HG03196 (cell line): ENCODE results near the gene SLN.

Experiments
- ATAC-seq: cut with Tn5 transposase; IDR thresholded peaks from one replicate; pipeline ENCODE4 v1.9.1; 2021; ENCODE audit not compliant: unreplicated experiment

The SLN gene

DNA sequence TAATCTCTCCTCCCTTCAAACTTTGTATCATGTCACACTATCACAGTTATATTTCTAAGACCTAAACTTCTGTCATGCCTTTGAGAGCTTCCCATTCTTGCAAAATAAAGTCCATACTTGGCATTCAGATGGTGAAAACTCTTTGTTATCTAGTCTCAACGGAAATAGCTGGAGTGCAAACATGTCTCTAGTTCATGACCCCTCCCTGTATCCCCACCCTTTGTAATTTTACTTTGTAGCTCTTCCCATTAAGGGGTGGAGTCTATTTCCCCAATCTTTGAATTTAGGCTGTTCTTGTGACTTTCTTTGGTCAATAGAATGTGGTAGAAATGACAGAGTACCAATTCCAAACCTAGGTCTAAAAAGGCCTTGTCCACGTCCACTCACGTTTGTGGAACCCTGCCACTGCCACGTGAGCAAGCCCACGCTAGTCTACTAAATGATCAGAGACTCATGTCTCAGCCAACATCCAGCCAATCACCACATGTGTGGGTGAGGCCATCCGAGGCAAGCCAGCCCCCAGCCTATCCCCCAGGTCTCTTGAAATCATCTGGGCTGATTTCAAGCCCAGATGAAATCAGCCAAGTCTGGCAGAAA is 23.4 kb downstream of the SLN start:
- no peak for ATAC-seq

DNA sequence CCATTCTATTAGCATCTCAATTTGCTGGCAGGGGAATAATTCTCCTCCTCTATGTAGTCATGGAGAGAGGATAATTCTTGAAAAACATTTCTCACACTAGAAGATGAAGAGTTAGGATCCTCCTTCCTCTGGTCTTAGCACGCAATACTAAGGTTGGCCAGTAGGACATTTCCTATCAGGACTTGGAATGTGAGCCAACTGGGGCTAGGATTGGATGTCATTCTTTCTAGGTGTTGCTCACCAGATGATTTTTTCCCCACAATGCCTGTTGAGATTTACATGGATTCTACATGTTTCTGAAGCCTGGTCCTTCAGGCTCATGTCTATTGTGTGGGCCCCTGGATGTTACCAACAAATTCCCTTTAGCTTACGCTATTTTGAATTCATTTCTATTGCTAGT is 28.0 kb downstream of the SLN start:
- no peak for ATAC-seq

DNA sequence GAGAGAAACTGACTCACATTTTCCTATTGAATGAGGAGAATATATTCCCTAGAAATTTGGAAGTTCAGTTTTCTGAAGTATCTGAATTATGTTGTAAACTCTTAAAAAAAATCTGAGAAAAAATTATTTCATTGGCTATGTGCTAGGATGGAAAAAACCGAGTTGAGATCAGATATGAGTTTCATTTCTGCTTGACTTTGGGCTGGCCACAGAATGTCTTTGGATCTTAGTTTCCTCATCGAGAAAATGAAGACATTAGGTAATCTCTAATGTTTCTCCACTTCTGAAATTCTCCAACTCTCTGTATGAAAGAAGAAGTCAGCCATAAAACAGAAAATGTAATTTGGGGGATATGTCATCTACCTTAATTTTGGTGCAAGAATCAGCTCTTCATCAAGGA is 28.8 kb downstream of the SLN start:
- no peak for ATAC-seq

DNA sequence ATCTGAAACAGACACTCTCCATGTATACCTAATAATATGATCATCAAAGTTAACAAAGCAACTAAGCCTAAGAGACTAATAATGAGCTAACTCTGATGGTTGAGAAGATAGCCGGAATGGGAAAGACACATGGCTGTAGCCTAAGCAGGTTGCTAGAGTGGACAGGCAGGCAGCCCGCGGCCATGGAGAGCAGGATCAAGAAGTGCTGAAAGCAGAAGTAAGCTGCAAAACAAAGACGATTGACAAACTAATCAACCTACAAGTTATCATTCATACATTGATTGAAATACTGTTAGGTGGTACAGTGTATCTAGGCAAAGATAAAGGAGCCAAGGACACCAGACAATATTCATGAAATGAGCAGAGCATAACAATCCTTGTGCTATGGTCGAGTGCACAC is 29.3 kb downstream of the SLN start:
- no peak for ATAC-seq

DNA sequence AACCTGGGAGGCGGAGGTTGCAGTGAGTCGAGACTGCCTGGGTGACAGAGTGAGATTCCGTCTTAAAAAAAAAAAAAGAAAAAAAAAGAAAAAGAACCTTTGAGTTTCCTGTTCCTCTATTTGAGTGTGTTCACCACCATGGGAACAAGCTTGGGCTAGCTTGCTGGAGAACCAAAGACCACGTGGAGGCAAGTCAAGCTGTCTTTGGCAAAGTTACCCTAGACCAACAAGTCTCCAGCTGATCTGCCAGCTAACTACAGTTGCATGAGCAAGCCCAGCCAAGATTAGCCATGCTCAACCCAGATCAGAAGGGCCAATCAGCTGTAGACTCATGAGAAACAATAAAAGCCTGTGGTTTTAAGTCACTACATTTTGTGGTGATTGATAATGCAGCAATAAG is 29.7 kb downstream of the SLN start:
- ATAC-seq: no peak

DNA sequence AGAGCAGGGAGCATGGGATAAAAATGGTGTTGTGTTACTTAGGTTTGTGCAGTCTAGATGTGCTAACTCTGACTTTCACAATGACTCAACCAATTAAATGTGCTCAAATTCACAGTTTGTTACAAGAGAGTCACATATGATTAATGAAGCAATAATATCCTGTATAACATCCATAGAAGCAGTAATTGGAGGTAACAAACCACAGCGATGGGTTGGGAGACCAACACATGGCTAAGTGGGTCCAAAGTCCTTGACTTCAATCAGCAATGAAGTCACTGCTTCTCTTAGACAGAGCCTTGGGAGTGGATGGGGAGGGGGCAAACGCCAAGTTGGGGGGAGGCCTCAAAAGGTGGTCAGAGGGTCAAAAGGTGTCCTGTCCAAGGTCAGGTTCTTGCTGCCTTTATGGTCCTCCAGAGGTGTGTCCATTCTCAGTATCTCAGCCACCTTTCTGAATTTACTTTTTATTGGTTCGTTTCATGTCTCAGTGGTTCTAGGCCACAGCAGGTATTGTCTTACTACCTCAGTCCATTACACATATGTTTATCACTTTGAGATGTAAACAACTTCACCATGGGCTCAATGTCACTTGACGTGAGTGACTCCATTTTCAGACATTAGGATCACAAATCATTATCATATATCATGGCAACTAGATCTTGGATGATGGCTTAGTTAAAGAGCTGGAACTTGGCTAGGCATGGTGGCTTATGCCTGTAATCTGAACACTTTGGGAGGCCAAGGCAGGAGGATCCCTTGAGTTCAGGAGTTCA is 32.4 kb downstream of the SLN start:
- no peak for ATAC-seq

DNA sequence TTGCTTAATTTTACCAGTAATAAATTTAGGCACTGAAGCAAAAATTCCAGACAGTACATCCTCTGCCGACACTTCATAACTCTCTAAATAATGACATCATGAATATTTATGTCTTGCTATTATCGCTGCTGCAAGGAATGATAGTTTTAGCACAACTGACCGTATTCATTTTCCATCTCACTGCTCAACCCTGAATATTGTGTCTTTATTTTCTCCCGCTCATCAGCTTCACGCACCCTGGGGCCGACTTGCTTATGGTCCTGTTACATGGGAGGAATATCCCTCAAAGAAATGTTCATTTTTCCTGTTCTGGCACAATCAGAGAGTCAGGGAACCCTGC is 33.3 kb downstream of the SLN start:
- no peak for ATAC-seq

DNA sequence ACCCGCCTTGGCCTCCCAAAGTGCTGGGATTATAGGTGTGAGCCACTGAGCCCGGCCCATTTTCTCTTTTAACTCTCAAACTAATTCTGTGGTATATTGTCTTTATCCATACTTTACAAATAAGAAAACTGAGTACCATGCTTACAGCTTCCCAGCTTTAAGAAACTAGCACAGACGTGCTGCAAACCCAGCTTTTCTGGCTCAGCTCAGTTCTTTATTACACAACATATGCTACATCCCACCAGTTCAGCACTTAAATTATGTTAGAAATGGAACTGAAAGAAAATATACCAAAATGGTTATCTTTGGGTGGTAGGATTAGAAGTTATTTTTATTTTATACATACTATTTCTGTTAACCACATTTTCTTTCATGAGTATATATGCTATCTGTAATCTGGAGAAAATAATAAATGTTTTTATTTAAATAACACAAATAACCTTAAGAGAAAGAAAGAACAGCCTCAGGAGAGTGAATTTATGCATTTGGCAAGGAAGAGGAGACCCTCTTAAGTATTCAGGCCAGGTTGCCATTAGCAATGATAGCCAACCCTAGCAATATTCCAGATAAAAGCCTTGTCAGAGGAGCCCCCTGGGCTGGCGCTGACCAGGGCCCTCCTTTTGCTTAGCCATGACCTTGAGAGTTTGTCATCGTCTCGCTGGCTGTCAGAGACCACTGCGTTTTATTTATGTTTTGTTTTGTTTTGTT is 33.8 kb downstream of the SLN start:
- ATAC-seq: no peak

DNA sequence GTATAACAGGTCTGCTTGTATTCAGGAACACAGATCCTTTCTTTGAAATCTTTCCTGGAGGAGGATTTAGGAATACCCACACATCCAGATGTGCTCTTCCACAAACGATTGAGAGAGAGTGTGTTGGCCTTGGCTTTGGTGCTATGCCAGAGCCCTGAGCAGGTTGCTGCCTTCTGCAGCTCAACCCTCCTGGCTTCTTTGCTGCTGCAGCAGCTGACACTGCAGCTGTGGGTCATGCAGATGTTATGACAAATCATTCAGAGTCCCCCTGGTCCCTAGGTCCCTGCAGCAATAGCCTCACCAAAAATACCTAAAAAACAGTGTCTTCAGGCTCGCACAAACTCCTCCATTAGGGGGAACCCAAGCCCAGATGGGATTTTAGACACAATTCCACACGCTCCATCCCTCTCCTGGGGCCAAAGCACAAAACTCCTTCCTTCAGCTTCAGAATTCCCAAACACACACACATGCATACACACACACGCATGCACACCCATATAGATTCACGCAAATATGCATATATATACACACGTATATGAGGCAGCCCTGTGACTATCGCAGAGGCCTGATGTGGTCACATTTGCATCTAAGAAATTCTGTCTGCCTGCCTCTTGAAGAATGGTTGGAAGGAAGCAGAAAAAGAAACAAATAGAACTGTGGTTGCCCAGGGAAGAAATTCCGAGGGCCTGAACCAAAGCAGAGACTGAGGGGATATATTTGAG is 35.4 kb downstream of the SLN start:
- ATAC-seq: no peak

DNA sequence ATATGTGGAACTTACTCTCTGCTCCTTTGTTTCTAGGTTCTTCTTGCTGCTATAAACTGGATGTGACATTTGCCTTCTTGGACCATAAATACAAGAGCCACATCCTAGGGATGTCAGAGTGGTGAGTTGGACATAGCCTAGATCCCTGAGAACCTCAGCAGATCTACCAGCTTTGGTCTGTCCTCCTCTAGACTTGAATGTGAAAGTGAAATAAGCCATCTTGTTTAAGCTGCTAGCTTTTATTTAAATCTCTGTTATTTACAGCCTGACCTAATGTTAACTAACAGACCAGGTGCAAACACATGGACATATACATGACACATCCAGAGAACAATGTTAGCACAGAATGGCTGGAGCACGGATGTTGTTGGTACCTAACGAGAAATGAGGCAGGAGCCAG is 36.0 kb downstream of the SLN start:
- no peak for ATAC-seq

DNA sequence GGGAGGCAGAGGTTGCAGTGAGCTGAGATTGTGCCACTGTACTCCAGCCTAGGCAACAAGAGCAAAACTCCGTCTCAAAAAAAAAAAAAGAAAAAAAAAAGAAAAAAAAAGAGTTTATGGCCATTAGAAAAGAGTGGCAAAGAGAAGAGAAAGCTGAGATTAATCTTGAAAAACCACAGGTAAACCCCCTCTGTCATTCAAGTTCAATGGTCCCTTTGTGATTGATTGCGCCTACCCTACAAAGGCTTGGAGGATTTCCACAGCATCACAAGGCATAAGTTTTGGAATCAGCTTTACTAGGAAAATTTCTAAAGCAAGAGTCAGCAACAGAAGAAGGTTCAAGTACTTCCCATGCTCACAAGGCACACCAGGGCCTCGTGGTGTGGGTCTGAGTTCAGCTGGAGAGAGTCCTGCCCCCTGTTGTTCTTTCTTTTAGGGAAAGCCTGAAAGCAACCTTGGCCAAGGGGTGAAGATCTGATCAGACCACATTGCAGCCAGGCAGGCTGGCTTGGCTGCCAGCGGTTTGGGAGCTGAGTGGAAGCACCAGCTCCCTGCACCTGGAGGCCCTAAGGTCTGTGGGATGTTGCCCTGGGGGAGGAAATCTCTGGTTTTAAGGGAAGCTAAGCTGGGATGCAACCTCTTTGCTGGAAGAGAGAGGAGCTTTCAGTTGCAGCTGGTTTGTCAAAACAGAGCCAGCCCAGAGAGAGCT is 41.8 kb downstream of the SLN start:
- ATAC-seq: no peak

DNA sequence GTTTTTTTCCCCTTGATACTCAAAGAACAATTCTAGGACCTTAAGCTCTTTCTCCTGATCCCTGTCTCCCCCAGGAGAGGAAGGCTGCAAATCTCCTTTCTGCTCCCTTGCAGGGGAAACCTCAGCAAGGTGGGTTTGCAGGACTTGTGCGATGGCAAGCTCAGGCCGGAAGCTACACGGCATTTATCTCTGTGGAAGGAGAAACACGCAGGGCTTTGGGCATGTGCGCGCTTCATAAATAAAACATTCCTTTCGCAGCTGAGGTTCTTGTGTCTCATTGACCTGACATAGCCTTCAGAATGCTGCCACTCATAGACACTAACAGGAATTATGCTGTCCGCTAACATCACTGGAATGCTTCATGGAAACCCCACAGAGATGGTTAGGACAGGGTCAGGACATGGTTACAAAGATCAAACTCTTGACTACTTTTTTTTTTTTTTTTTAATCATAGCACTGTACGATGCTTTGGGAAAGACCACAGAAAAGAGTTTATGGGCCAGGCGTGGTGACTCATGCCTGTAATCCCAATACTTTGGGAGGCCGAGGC is 42.6 kb downstream of the SLN start:
- no peak for ATAC-seq

DNA sequence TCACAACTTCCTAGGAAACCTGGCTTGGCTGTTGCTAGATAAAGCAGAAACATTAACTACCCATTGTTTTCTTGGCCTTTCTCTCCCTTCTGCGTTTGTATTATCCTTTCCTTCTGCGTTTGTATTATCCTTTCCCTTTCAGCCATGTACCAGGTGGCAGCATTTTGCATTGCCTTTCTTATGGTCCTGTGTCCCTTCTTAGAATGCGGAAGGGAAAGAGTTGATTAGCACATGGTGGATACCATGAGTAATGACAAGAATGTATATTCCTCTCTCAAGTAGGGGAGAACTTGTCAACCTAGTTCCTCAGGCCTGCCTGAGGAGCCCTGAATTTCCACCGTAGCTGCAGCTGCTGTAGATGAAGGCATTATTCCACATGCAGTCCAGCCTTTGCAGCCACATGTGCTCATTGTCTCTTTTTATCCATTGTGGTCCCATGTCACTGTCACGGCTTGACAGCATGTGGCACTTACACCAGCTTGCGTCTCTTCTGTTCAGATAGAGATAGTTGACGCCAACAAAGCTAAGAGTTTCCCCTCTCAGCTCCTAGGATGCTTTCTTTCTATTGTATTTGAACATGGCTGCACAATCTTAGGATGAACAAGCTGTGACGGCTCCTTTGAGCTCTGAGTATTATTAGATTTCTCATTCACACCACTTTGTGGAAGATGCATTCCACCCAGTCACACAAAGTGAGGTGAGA is 44.8 kb downstream of the SLN start:
- no peak for ATAC-seq

DNA sequence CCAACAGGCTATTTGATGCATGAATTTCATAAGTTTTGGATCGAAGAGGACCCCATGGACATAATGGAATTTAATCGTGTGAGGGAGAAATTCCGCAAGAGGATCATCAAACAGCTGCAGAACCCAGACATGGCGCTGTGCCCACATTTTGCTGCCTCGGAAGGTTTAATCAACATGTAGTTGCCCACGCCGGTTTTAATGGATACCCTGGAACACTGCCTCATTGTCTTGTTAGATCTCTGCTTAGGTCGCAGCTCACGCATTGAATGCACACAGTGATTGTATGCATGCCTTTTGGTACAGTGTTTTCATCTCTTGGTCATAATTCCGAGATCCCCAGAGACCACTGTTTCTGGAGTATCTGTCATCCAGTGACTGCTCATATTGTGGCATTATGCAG is 46.8 kb downstream of the SLN start:
- ATAC-seq: no peak

DNA sequence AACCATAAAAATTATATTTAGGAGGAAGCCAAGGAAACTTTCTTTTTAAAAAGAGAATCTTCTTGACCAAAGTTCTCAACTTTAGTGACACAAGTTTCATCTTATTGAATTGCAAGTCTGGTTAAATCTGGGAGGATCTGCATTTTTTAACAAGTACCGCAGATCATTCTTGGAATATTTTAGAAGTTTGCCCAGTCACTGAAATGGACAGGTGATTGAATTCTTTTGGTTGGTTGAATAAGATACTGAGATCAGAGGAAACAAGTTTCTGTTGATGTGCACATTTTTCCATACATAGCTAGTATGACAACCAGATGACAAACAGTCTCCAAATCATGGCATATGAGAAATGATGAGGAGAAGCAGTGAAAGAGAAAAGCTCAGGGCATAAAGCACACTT is 50.2 kb downstream of the SLN start:
- no peak for ATAC-seq

DNA sequence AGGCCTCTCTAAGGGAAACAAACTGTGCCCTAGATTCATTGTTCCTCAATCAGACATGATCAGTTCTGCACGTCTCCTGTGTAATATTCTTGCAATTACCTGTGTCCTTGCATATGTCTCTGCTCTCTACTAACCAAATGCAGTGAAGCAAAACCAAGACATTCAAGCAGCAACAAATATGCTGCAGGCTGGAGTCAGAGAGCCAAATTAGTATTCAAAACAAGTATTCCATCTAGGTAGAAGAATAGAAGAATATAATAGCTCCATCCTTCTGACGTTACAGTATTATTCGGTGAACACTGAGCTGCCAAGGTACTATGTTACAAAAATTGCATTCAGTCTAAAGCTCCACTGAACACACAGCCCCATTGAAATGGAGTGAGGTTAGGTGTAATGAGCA is 51.8 kb downstream of the SLN start:
- no peak for ATAC-seq

DNA sequence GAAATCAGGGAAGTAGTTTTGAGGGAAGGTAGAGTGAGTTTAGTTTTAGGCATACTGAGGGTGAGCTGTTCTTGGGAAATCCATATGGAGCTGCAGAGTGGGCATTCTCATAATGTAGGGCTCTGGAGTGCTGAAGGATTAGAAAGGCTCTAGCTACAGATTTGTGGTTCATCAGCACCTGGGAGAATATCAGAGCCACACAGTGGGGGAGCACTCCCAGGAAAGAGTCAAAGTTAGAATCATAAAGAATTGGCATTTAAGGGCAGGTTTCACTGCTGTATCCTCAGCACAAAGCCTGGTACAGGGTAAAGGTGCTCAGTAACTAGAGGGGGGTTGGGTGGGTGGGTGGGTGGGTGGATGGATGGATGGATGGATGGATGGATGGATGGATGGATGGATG is 52.5 kb downstream of the SLN start:
- ATAC-seq: no peak
